IMR-90 (cell line): ENCODE data around the gene DLG3. TPM values are rescaled to one million over a fixed set of nuclear protein-coding genes. Genes with fewer than 3 reads are reported as not detected.
A peak's percentile ranks its signal among the peaks of the same experiment; 100 is the strongest.

Source experiments
- ATAC-seq: fragments of 200-7000 bp; cut with Tn5 transposase; 2 replicates; pipeline ENCODE4 v1.9.1; 2020; ENCODE audit warnings: low read depth, mild to moderate bottlenecking, moderate library complexity
- BruUV-seq: library from RNA; stranded (reverse); fragments of 400-500 nt; replicated peaks from 2 replicates; lab custom pipeline; 2021; lab: Mats Ljungman, UMichigan
- CTCF ChIA-PET: fragments of 300-600 bp; formaldehyde crosslinking; extraction: SDS; loops from one replicate; lab custom pipeline; 2021; ENCODE audit warnings: antibody characterized with exemption; lab: Yijun Ruan, JAX
- POLR2A ChIA-PET: fragments of 300-600 bp; sonication (Branson Sonifier 250); formaldehyde crosslinking; loops from one replicate; lab custom pipeline; 2022; ENCODE audit warnings: antibody characterized with exemption; ENCODE audit not compliant: unreplicated experiment; lab: Charles Lee
- DNase-seq: peaks from one replicate; pipeline ENCODE4 v3.0.0; 2013
- H2AFZ ChIP-seq: replicated peaks from 2 replicates; pipeline ENCODE3; 2013; ENCODE audit warnings: low read length, mild to moderate bottlenecking; ENCODE audit not compliant: poor library complexity
- H2AK5ac ChIP-seq: 2 replicates; pipeline ENCODE4 v1.6.1; 2013; ENCODE audit warnings: low read depth, low read length, inconsistent platforms
- H2AK9ac ChIP-seq: replicated peaks from 2 replicates; pipeline ENCODE3; 2013; ENCODE audit warnings: mild to moderate bottlenecking, low read depth, low read length, moderate library complexity; ENCODE audit not compliant: poor library complexity
- H2BK120ac ChIP-seq: 2 replicates; pipeline ENCODE4 v1.6.1; 2013; ENCODE audit warnings: low read depth, low read length, inconsistent platforms
- H2BK15ac ChIP-seq: 3 replicates; pipeline ENCODE4 v1.6.1; 2013; ENCODE audit warnings: low read depth, low read length, inconsistent platforms
- H2BK20ac ChIP-seq: 2 replicates; pipeline ENCODE4 v1.6.1; 2013; ENCODE audit warnings: low read depth, mild to moderate bottlenecking, inconsistent platforms, low read length, moderate library complexity
- H2BK5ac ChIP-seq: 2 replicates; pipeline ENCODE4 v1.6.1; 2013; ENCODE audit warnings: mild to moderate bottlenecking, low read depth, low read length, inconsistent platforms; ENCODE audit not compliant: poor library complexity, severe bottlenecking
- H3K14ac ChIP-seq: replicated peaks from 2 replicates; pipeline ENCODE4 v1.6.1; 2013; ENCODE audit warnings: low read depth, low read length, inconsistent platforms
- H3K18ac ChIP-seq: 2 replicates; pipeline ENCODE4 v1.6.1; 2013; ENCODE audit warnings: low read depth, low read length, control low read depth
- H3K23ac ChIP-seq: 2 replicates; pipeline ENCODE4 v1.6.1; 2013; ENCODE audit warnings: low read depth, low read length, inconsistent platforms
- H3K27ac ChIP-seq: 2 replicates; pipeline ENCODE4 v1.5.1; 2013; ENCODE audit warnings: mild to moderate bottlenecking, control low read depth, low read length; ENCODE audit not compliant: insufficient read depth
- H3K27me3 ChIP-seq: 2 replicates; pipeline ENCODE4 v1.6.1; 2013; ENCODE audit warnings: low read length; ENCODE audit not compliant: control insufficient read depth, insufficient read depth
- H3K36me3 ChIP-seq: 2 replicates; pipeline ENCODE4 v1.6.1; 2013; ENCODE audit warnings: low read length, mixed read lengths; ENCODE audit not compliant: control insufficient read depth, insufficient read depth
- H3K4ac ChIP-seq: 2 replicates; pipeline ENCODE4 v1.6.1; 2013; ENCODE audit warnings: low read depth, low read length, inconsistent platforms
- H3K4me1 ChIP-seq: 2 replicates; pipeline ENCODE4 v1.6.1; 2013; ENCODE audit warnings: low read length, mixed read lengths; ENCODE audit not compliant: control insufficient read depth, insufficient read depth
- H3K4me2 ChIP-seq: 2 replicates; pipeline ENCODE4 v1.6.1; 2013; ENCODE audit warnings: low read depth, mild to moderate bottlenecking, control low read depth, low read length, moderate library complexity
- H3K4me3 ChIP-seq: 2 replicates; pipeline ENCODE4 v1.5.1; 2013; ENCODE audit warnings: low read depth, mild to moderate bottlenecking, control low read depth, low read length, moderate library complexity; ENCODE audit not compliant: insufficient read depth
- H3K56ac ChIP-seq: 2 replicates; pipeline ENCODE4 v1.6.1; 2013; ENCODE audit warnings: low read length, inconsistent platforms; ENCODE audit not compliant: insufficient read depth; ENCODE audit errors: extremely low read depth
- H3K79me1 ChIP-seq, 2 experiments: 2 replicates each; pipeline ENCODE4 v1.6.1; 2013; ENCODE audit warnings: low read length in 2 of 2, inconsistent platforms in 1 of 2, low read depth in 1 of 2
- H3K9ac ChIP-seq: 2 replicates; pipeline ENCODE4 v1.6.1; 2013; ENCODE audit warnings: low read depth, low read length, control low read depth
- H3K9me1 ChIP-seq: 2 replicates; pipeline ENCODE4 v1.6.1; 2013; ENCODE audit warnings: low read length, inconsistent platforms; ENCODE audit not compliant: insufficient read depth
- H3K9me3 ChIP-seq: 2 replicates; pipeline ENCODE4 v1.6.1; 2013; ENCODE audit warnings: low read length; ENCODE audit not compliant: control insufficient read depth, insufficient read depth
- H4K20me1 ChIP-seq: 2 replicates; pipeline ENCODE4 v1.6.1; 2013; ENCODE audit warnings: low read length, inconsistent platforms; ENCODE audit not compliant: insufficient read depth
- H4K5ac ChIP-seq: 2 replicates; pipeline ENCODE4 v1.6.1; 2013; ENCODE audit warnings: mild to moderate bottlenecking, low read depth, low read length, control low read depth
- H4K8ac ChIP-seq, 2 experiments: 2 replicates each; pipeline ENCODE4 v1.6.1; 2013; ENCODE audit warnings: low read depth in 2 of 2, low read length in 2 of 2, control low read depth in 1 of 2, inconsistent platforms in 1 of 2
- H4K91ac ChIP-seq: 2 replicates; pipeline ENCODE4 v1.6.1; 2013; ENCODE audit warnings: low read depth, low read length, inconsistent platforms; ENCODE audit not compliant: insufficient read depth
- CEBPB ChIP-seq: IDR thresholded peaks from 2 replicates; pipeline ENCODE4 v1.6.1; 2012; ENCODE audit warnings: low read depth, low read length, improper control_type of control experiment
- CHD1 ChIP-seq: IDR thresholded peaks from 2 replicates; pipeline ENCODE4 v1.6.1; 2012; ENCODE audit warnings: low read depth, low read length, improper control_type of control experiment
- POLR2A ChIP-seq: IDR thresholded peaks from 2 replicates; pipeline ENCODE4 v1.6.1; 2012; ENCODE audit warnings: mild to moderate bottlenecking, low read depth, low read length
- RAD21 ChIP-seq: IDR thresholded peaks from 2 replicates; pipeline ENCODE4 v1.6.1; 2012; ENCODE audit warnings: low read length, improper control_type of control experiment
- SMC3 ChIP-seq: fragments of 150-350 bp; IDR thresholded peaks from 2 replicates; pipeline ENCODE4 v1.6.1; 2016; ENCODE audit warnings: low read depth, mild to moderate bottlenecking, antibody characterized with exemption, low read length, moderate library complexity
- WGBS, 2 experiments: methylation state at CpG; one replicate each; pipeline versions ENCODE4 v1.1.5 to v1.1.7; 2013; ENCODE audit warnings: missing lambda C conversion rate in 2 of 2; ENCODE audit not compliant: insufficient read length in 1 of 2; ENCODE audit errors: extremely low coverage in 2 of 2; 5-methylcytosine and 5-hydroxymethylcytosine counted together
- dilution Hi-C: fragments of 300-500 bp; cut with HindIII; formaldehyde crosslinking; loops from one replicate; pipeline ENCODE4 v1.14.3; 2018; ENCODE audit warnings: low sequenced_read_pairs; ENCODE audit not compliant: unreplicated experiment
- in situ Hi-C: fragments of 300-500 bp; cut with MboI; formaldehyde crosslinking; loops from 3 replicates; pipeline ENCODE4 v1.14.3; 2019; ENCODE audit warnings: low sequenced_read_pairs, inconsistent platforms, mixed read lengths
- intact Hi-C: fragments of 100-400 bp; cut with micrococcal nuclease; formaldehyde crosslinking; loops from 2 replicates; pipeline ENCODE4 v1.10.0; 2022
- polyA plus RNA-seq, 3 experiments: library from polyadenylated mRNA; depleted of rRNA; stranded (reverse); fragments of >200 nt; gene quantifications; 2 replicates each; pipeline ENCODE4 v1.2.3, GENCODE V29; 2012; ENCODE audit warnings: low replicate concordance in 1 of 3
- total RNA-seq: library from RNA; depleted of rRNA; stranded (reverse); fragments of >200 nt; gene quantifications from 2 replicates; pipeline ENCODE4 v1.2.3, GENCODE V29; 2012
- TF ChIP-seq, protein P1 (sequence below): fragments of 150-350 bp; IDR thresholded peaks from 2 replicates; pipeline ENCODE4 v1.6.1; 2017; ENCODE audit warnings: mild to moderate bottlenecking, antibody characterized with exemption, low read length, low read depth

The DLG3 gene
- total and polyA plus RNA-seq, 2 of the 4 experiments (the other 2 are of a cell fraction) = 11.0 to 27.1 TPM

DNA sequence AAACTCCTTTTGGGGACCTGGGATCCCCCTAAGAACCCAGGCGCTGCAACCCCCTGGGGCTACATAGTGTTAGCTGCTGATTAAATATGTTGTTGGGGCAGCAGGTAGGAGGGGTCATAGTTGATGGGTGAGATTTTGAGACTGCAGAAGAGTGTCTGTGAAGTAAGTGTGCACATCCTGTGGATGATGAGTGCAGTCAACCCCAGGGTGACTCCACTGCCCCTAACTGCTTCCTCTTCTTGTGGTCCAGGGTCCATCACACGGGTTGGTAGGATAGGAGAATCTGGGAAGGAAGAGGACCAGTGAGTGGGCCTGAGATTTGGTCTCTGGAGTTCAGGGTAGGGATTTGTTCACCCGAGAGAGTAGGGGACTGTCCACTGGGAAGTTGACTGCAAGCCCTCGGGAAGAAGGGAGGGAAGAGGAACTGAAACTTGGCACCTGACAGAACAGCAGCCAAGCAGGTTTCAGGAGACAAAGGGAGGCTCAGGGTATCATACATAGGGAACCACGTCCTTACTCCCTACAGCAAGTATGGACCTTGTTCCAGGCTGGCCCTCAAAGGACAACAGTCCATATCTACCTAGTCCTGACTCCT lies 8.5 kb downstream of the DLG3 start:
- H3K27ac ChIP-seq = no peak overlapping the region
- CTCF ChIA-PET = no interaction called here
- POLR2A ChIA-PET = no interaction called here
- ATAC-seq (no peak), DNase-seq (no peak)
- H2AK9ac ChIP-seq = peak overlapping the region; percentile 22
- TF ChIP-seq, protein P1, sequence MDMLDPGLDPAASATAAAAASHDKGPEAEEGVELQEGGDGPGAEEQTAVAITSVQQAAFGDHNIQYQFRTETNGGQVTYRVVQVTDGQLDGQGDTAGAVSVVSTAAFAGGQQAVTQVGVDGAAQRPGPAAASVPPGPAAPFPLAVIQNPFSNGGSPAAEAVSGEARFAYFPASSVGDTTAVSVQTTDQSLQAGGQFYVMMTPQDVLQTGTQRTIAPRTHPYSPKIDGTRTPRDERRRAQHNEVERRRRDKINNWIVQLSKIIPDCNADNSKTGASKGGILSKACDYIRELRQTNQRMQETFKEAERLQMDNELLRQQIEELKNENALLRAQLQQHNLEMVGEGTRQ = no peak
- TF ChIP-seq POLR2A (no peak), RAD21 (no peak), CHD1 (no peak), CEBPB (no peak), SMC3 (no peak)
- H4K20me1 ChIP-seq = no peaks in the 10 kb centered on the region
- peak overlapping the region; percentile 92 for H2AFZ ChIP-seq
- no peak overlapping the region for H3K14ac ChIP-seq
- no peak overlapping the region for H3K4ac ChIP-seq
- peaks cover 0 to 19% of the 10 kb centered on the region in 2 experiments; a peak in 2 of 4 replicates for H3K79me1 ChIP-seq
- H2BK15ac ChIP-seq = no peak overlapping the region
- no peak overlapping the region for H4K91ac ChIP-seq
- intact Hi-C loops (loop anchor here (10.0 kb wide), 1 partner anchor 512 kb away; no protein-coding TSS in a partner anchor), in situ Hi-C loops (no loop called here), dilution Hi-C loops (no loop called here)
- H3K9ac ChIP-seq = peak overlapping the region; percentile 44; the same call in 1 of the 2 replicates
- no peak overlapping the region for H3K18ac ChIP-seq
- BruUV-seq = no TSS peak
- no peaks in the 10 kb centered on the region for H3K36me3 ChIP-seq
- no peak overlapping the region for H2AK5ac ChIP-seq
- H2BK120ac ChIP-seq = no peak overlapping the region
- no peak overlapping the region for H4K5ac ChIP-seq
- no peak overlapping the region for H3K56ac ChIP-seq
- H2BK20ac ChIP-seq = no peak overlapping the region
- peak overlapping the region in 1 of 2 experiments; percentile 35; a peak in 2 of 4 replicates for H4K8ac ChIP-seq
- no peaks in the 10 kb centered on the region; the same call in 1 of the 2 replicates for H3K27me3 ChIP-seq
- peak overlapping the region; percentile 85 for H3K4me2 ChIP-seq
- no CpG with 5 or more reads among the region's 5 CpGs for WGBS, 2 experiments
- no peak overlapping the region for H3K23ac ChIP-seq
- H2BK5ac ChIP-seq = no peak overlapping the region
- no peaks in the 10 kb centered on the region for H3K4me1 ChIP-seq
- no peaks in the 10 kb centered on the region for H3K9me1 ChIP-seq
- no peak overlapping the region; the same call in 1 of the 2 replicates for H3K4me3 ChIP-seq
- H3K9me3 ChIP-seq = no peaks in the 10 kb centered on the region; the same call in 1 of the 2 replicates
